ENCODE results near the gene KBTBD13. TPM values are rescaled to one million over a fixed set of nuclear protein-coding genes. Genes with fewer than 3 reads are reported as not detected.

KBTBD13 gene
- total and polyA plus RNA-seq, 4 donors, result 0.04 to 0.23 (median 0.18) TPM

- Histone ChIP-seq H3K4me1 (ENCODE audit: control insufficient read depth in 5 of 5, insufficient read depth in 5 of 5, low read length in 5 of 5) (peaks cover 0 to 36% (median 14%) of the 10 kb centered on the region in 5 donors), H3K27me3 (ENCODE audit: control insufficient read depth in 3 of 3, insufficient read depth in 3 of 3, low read length in 2 of 3) (no peaks in the 10 kb centered on the region), H3K4me3 (no peak overlapping the region), H3K36me3 (ENCODE audit: control insufficient read depth in 4 of 4, insufficient read depth in 4 of 4, low read length in 4 of 4) (no peaks in the 10 kb centered on the region), H3K9ac (ENCODE audit: insufficient read depth in 1 of 2, low read length in 2 of 2) (no peak overlapping the region), H3K27ac (ENCODE audit: low read depth in 1 of 2, low read length in 1 of 2) (no peak overlapping the region), H3K9me3 (ENCODE audit: control insufficient read depth in 4 of 4, insufficient read depth in 3 of 4, low read length in 3 of 4) (no peaks in the 10 kb centered on the region)
- DNase-seq, result no peak
- ATAC-seq (ENCODE audit: insufficient read depth, low FRiP score), result no peak
- 77 to 81% methylated on average over 1 of the region's 1 CpG for WGBS, 2 donors
- TF ChIP-seq CTCF (IDR thresholded peaks at IDR 0.05; ENCODE audit: control extremely low read depth, extremely low read depth), result no peak
Observed at GRCh38 chr15:65037309-65037708, 39.2 kb upstream of the KBTBD13 start.

- DNase-seq, result no peak
- Histone ChIP-seq H3K36me3 (ENCODE audit: control insufficient read depth in 4 of 4, insufficient read depth in 4 of 4, low read length in 4 of 4) (no peaks in the 10 kb centered on the region), H3K4me3 (no peak overlapping the region), H3K27me3 (ENCODE audit: control insufficient read depth in 3 of 3, insufficient read depth in 3 of 3, low read length in 2 of 3) (no peaks in the 10 kb centered on the region), H3K9me3 (ENCODE audit: control insufficient read depth in 4 of 4, insufficient read depth in 3 of 4, low read length in 3 of 4) (no peaks in the 10 kb centered on the region), H3K9ac (ENCODE audit: insufficient read depth in 1 of 2, low read length in 2 of 2) (peak overlapping the region in 1 of 2 donors; percentile 47), H3K27ac (ENCODE audit: low read depth in 1 of 2, low read length in 1 of 2) (no peak overlapping the region), H3K4me1 (ENCODE audit: control insufficient read depth in 5 of 5, insufficient read depth in 5 of 5, low read length in 5 of 5) (peaks cover 0 to 25% (median 7%) of the 10 kb centered on the region in 5 donors)
- no peak for TF ChIP-seq CTCF (IDR thresholded peaks at IDR 0.05; ENCODE audit: control extremely low read depth, extremely low read depth)
- no peak for ATAC-seq (ENCODE audit: insufficient read depth, low FRiP score)
- 92 to 93% methylated on average over 3 of the region's 3 CpGs for WGBS, 2 donors
Observed at GRCh38 chr15:65038428-65038827, 38.1 kb upstream of the KBTBD13 start.

- DNase-seq (no peak), ATAC-seq (ENCODE audit: insufficient read depth, low FRiP score) (no peak)
- no peak overlapping the region for H3K4me3 ChIP-seq
- no peak overlapping the region for H3K27ac ChIP-seq (ENCODE audit: low read depth in 1 of 2, low read length in 1 of 2)
- H3K9me3 ChIP-seq (ENCODE audit: control insufficient read depth in 4 of 4, insufficient read depth in 3 of 4, low read length in 3 of 4), result no peaks in the 10 kb centered on the region
- TF ChIP-seq CTCF (IDR thresholded peaks at IDR 0.05; ENCODE audit: control extremely low read depth, extremely low read depth), result no peak
- 76 to 90% methylated on average over 5 of the region's 5 CpGs for WGBS, 2 donors
- no peaks in the 10 kb centered on the region for H3K36me3 ChIP-seq (ENCODE audit: control insufficient read depth in 4 of 4, insufficient read depth in 4 of 4, low read length in 4 of 4)
- no peaks in the 10 kb centered on the region for H3K27me3 ChIP-seq (ENCODE audit: control insufficient read depth in 3 of 3, insufficient read depth in 3 of 3, low read length in 2 of 3)
- H3K4me1 ChIP-seq (ENCODE audit: control insufficient read depth in 5 of 5, insufficient read depth in 5 of 5, low read length in 5 of 5), result peaks cover 0 to 21% (median 6%) of the 10 kb centered on the region in 5 donors
- peak overlapping the region in 1 of 2 donors; percentile 47 for H3K9ac ChIP-seq (ENCODE audit: insufficient read depth in 1 of 2, low read length in 2 of 2)
Observed at GRCh38 chr15:65038836-65039235, 37.7 kb upstream of the KBTBD13 start.

- Histone ChIP-seq H3K9me3 (ENCODE audit: control insufficient read depth in 4 of 4, insufficient read depth in 3 of 4, low read length in 3 of 4) (no peaks in the 10 kb centered on the region), H3K9ac (ENCODE audit: insufficient read depth in 1 of 2, low read length in 2 of 2) (no peak overlapping the region), H3K36me3 (ENCODE audit: control insufficient read depth in 4 of 4, insufficient read depth in 4 of 4, low read length in 4 of 4) (no peaks in the 10 kb centered on the region), H3K4me1 (ENCODE audit: control insufficient read depth in 5 of 5, insufficient read depth in 5 of 5, low read length in 5 of 5) (peaks cover 0 to 26% (median 13%) of the 10 kb centered on the region in 5 donors), H3K27me3 (ENCODE audit: control insufficient read depth in 3 of 3, insufficient read depth in 3 of 3, low read length in 2 of 3) (no peaks in the 10 kb centered on the region), H3K27ac (ENCODE audit: low read depth in 1 of 2, low read length in 1 of 2) (no peak overlapping the region), H3K4me3 (no peak overlapping the region)
- WGBS, 2 donors, result 91 to 94% methylated on average over 6 of the region's 6 CpGs
- DNase-seq, result no peak
- no peak for TF ChIP-seq CTCF (IDR thresholded peaks at IDR 0.05; ENCODE audit: control extremely low read depth, extremely low read depth)
- ATAC-seq (ENCODE audit: insufficient read depth, low FRiP score), result no peak
Observed at GRCh38 chr15:65040461-65040860, 36.1 kb upstream of the KBTBD13 start.

Data from lung (tissue), 12 donors.